ENCODE data around the gene SLC2A13.
A peak's percentile ranks its signal among the peaks of the same experiment; 100 is the strongest.

Gene SLC2A13

GRCh38 chr12:39937119-39937518 is 168.8 kb downstream of the SLC2A13 start:
- no peak for TF ChIP-seq CTCF (conservative IDR thresholded peaks at IDR 0.05; ENCODE audit: low read depth, low read length)
- no peak for DNase-seq (ENCODE audit: low read depth)
- H3K4me3 ChIP-seq (ENCODE audit: low read depth, low read length): no peak overlapping the region

GRCh38 chr12:39935839-39936238 is 170.0 kb downstream of the SLC2A13 start:
- no peak overlapping the region for H3K4me3 ChIP-seq (ENCODE audit: low read depth, low read length)
- TF ChIP-seq CTCF (conservative IDR thresholded peaks at IDR 0.05; ENCODE audit: low read depth, low read length): no peak
- no peak for DNase-seq (ENCODE audit: low read depth)

GRCh38 chr12:39935275-39935674 is 170.6 kb downstream of the SLC2A13 start:
- TF ChIP-seq CTCF (conservative IDR thresholded peaks at IDR 0.05; ENCODE audit: low read depth, low read length): no peak

GRCh38 chr12:39931857-39932256 is 174.0 kb downstream of the SLC2A13 start:
- no peak overlapping the region for H3K4me3 ChIP-seq (ENCODE audit: low read depth, low read length)
- DNase-seq (ENCODE audit: low read depth): peak; percentile 67
- TF ChIP-seq CTCF (conservative IDR thresholded peaks at IDR 0.05; ENCODE audit: low read depth, low read length): no peak

More at GRCh38 chr12:39935275-39935674, 170.6 kb downstream of the SLC2A13 start:
- peak; percentile 60 for DNase-seq (ENCODE audit: low read depth)
- no peak overlapping the region for H3K4me3 ChIP-seq (ENCODE audit: low read depth, low read length)

- DNase-seq (ENCODE audit: low read depth): no peak
These were observed 174.7 kb downstream of the SLC2A13 start for GRCh38 chr12:39931231-39931630.

GRCh38 chr12:39930101-39930500 is 175.8 kb downstream of the SLC2A13 start:
- DNase-seq (ENCODE audit: low read depth): no peak
- TF ChIP-seq CTCF (conservative IDR thresholded peaks at IDR 0.05; ENCODE audit: low read depth, low read length): no peak
- no peak overlapping the region for H3K4me3 ChIP-seq (ENCODE audit: low read depth, low read length)

More at GRCh38 chr12:39931231-39931630, 174.7 kb downstream of the SLC2A13 start:
- H3K4me3 ChIP-seq (ENCODE audit: low read depth, low read length): no peak overlapping the region
- TF ChIP-seq CTCF (conservative IDR thresholded peaks at IDR 0.05; ENCODE audit: low read depth, low read length): no peak

- no peak overlapping the region for H3K4me3 ChIP-seq (ENCODE audit: low read depth, low read length)
These were observed 177.5 kb downstream of the SLC2A13 start for GRCh38 chr12:39928181-39928899.

More at GRCh38 chr12:39928181-39928899, 177.5 kb downstream of the SLC2A13 start:
- no peak for DNase-seq (ENCODE audit: low read depth)
- no peak for TF ChIP-seq CTCF (conservative IDR thresholded peaks at IDR 0.05; ENCODE audit: low read depth, low read length)

Data from choroid plexus epithelial cell (primary cell).